ENCODE data around the gene SCNM1. TPM values are rescaled to one million over a fixed set of nuclear protein-coding genes. Genes with fewer than 3 reads are reported as not detected.
A peak's percentile ranks its signal among the peaks of the same experiment; 100 is the strongest.

SCNM1 gene
- total RNA-seq, 1 donor from 2014 or later = 49.8 TPM

DNA sequence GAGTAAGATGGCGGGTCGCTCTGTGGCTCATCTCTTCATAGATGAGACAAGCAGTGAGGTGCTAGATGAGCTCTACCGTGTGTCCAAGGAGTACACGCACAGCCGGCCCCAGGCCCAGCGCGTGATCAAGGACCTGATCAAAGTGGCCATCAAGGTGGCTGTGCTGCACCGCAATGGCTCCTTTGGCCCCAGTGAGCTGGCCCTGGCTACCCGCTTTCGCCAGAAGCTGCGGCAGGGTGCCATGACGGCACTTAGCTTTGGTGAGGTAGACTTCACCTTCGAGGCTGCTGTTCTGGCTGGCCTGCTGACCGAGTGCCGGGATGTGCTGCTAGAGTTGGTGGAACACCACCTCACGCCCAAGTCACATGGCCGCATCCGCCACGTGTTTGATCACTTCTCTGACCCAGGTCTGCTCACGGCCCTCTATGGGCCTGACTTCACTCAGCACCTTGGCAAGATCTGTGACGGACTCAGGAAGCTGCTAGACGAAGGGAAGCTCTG lies 7.1 kb upstream of the SCNM1 start:
- peaks cover 2% of the 10 kb centered on the region for H3K4me1 Mint-ChIP-seq (ENCODE audit: unreplicated experiment)
- DNase-seq (ENCODE audit: extremely low spot score, unreplicated experiment) = no peak
- H3K4me3 Mint-ChIP-seq (ENCODE audit: unreplicated experiment) = no peak overlapping the region
- no peaks in the 10 kb centered on the region for H3K9me3 Mint-ChIP-seq (ENCODE audit: unreplicated experiment)
- no peaks in the 10 kb centered on the region for H3K27me3 Mint-ChIP-seq (ENCODE audit: unreplicated experiment)
- TF ChIP-seq CTCF (IDR thresholded peaks at IDR 0.05) = no peak
- H3K27ac Mint-ChIP-seq (ENCODE audit: unreplicated experiment) = no peak overlapping the region
- peaks cover 22% of the 10 kb centered on the region for H3K36me3 Mint-ChIP-seq (ENCODE audit: unreplicated experiment)

DNA sequence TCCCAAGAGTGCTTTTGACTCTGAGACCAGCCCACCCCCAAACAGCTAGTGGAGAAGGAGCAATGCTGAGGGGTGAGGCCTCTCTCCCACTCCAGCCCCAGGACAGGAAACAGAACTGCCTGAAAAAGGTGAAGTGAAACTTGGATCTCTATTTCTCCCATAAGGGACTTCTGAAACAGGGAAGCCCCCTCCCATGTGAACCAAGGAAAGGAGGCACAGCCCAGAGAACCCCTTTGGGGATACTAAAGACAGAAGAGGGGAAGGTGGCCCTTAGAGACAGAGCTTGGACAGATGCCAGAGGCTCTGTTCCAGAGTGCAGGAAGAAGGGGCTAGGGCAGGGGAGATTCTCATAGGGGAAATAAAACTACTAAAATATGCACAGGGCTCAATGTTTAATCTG lies 6.6 kb upstream of the SCNM1 start:
- no peaks in the 10 kb centered on the region for H3K27me3 Mint-ChIP-seq (ENCODE audit: unreplicated experiment)
- no peaks in the 10 kb centered on the region for H3K9me3 Mint-ChIP-seq (ENCODE audit: unreplicated experiment)
- no peak overlapping the region for H3K4me3 Mint-ChIP-seq (ENCODE audit: unreplicated experiment)
- H3K27ac Mint-ChIP-seq (ENCODE audit: unreplicated experiment) = no peak overlapping the region
- H3K4me1 Mint-ChIP-seq (ENCODE audit: unreplicated experiment) = peaks cover 7% of the 10 kb centered on the region
- TF ChIP-seq CTCF (IDR thresholded peaks at IDR 0.05) = no peak
- peaks cover 22% of the 10 kb centered on the region for H3K36me3 Mint-ChIP-seq (ENCODE audit: unreplicated experiment)
- no peak for DNase-seq (ENCODE audit: extremely low spot score, unreplicated experiment)

- Mint-ChIP-seq H3K36me3 (ENCODE audit: unreplicated experiment) (peaks cover 21% of the 10 kb centered on the region), H3K4me1 (ENCODE audit: unreplicated experiment) (peaks cover 31% of the 10 kb centered on the region), H3K27ac (ENCODE audit: unreplicated experiment) (peak overlapping the region; percentile 97), H3K9me3 (ENCODE audit: unreplicated experiment) (no peaks in the 10 kb centered on the region), H3K27me3 (ENCODE audit: unreplicated experiment) (no peaks in the 10 kb centered on the region), H3K4me3 (ENCODE audit: unreplicated experiment) (peak overlapping the region; percentile 98)
- no peak for TF ChIP-seq CTCF (IDR thresholded peaks at IDR 0.05)
- DNase-seq (ENCODE audit: extremely low spot score, unreplicated experiment) = no peak
Measured at GRCh38 chr1:151164732-151165280, 1.1 kb upstream of the SCNM1 start.

DNA sequence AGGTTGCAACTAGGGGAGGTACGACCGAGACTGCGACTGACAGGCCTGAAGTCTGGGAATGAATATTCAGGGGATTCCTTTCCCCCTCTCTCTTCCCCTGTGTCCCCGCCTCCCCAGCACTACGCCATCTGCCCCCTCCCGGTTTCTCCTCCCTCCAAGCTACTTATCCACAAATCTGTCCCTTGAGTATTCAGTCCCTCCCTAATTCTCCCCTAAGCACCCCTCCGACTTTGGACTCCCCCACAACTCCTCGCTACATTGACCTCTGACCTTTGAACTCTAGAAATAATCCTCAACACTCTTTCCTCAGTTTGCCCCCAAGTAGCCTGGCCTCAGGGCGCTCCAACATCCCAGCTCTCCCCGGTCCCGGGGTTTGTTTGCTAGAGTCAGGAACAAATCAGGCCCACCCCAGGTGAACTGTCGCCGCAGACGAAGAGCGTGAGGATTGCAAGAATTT lies 635 bp upstream of the SCNM1 start:
- H3K4me1 Mint-ChIP-seq (ENCODE audit: unreplicated experiment) = peaks cover 31% of the 10 kb centered on the region
- TF ChIP-seq CTCF (IDR thresholded peaks at IDR 0.05) = no peak
- H3K27me3 Mint-ChIP-seq (ENCODE audit: unreplicated experiment) = no peaks in the 10 kb centered on the region
- H3K4me3 Mint-ChIP-seq (ENCODE audit: unreplicated experiment) = peak overlapping the region; percentile 98
- H3K27ac Mint-ChIP-seq (ENCODE audit: unreplicated experiment) = peak overlapping the region; percentile 97
- peaks cover 20% of the 10 kb centered on the region for H3K36me3 Mint-ChIP-seq (ENCODE audit: unreplicated experiment)
- DNase-seq (ENCODE audit: extremely low spot score, unreplicated experiment) = no peak
- H3K9me3 Mint-ChIP-seq (ENCODE audit: unreplicated experiment) = no peaks in the 10 kb centered on the region

GRCh38 chr1:151166505-151166956 lies 587 bp downstream of the SCNM1 start:
- Mint-ChIP-seq H3K4me1 (ENCODE audit: unreplicated experiment) (peaks cover 31% of the 10 kb centered on the region), H3K27me3 (ENCODE audit: unreplicated experiment) (no peaks in the 10 kb centered on the region), H3K9me3 (ENCODE audit: unreplicated experiment) (no peaks in the 10 kb centered on the region), H3K4me3 (ENCODE audit: unreplicated experiment) (peak overlapping the region; percentile 98), H3K36me3 (ENCODE audit: unreplicated experiment) (peaks cover 17% of the 10 kb centered on the region), H3K27ac (ENCODE audit: unreplicated experiment) (peak overlapping the region; percentile 97)
- no peak for TF ChIP-seq CTCF (IDR thresholded peaks at IDR 0.05)
- no peak for DNase-seq (ENCODE audit: extremely low spot score, unreplicated experiment)

Data from osteocyte (in vitro differentiated cells).